Placental pericyte (primary cell): ENCODE data around the gene TXNRD3. TPM values are rescaled to one million over a fixed set of nuclear protein-coding genes. Genes with fewer than 3 reads are reported as not detected.

Source experiments
- small RNA-seq: library from RNA; depleted of rRNA; stranded (forward); fragments of <200 nt; gene quantifications from one replicate; pipeline ENCODE3, GENCODE V24; 2012; ENCODE audit warnings: low replicate concordance
- total RNA-seq: library from RNA; depleted of rRNA; stranded (reverse); fragments of >200 nt; gene quantifications from 2 replicates; pipeline ENCODE4 v1.2.3, GENCODE V29; 2012

TXNRD3 gene
- total RNA-seq = 5.3 and 11.2 TPM in 2 replicates

GRCh38 chr3:126654571-126655383 lies at the start of gene TXNRD3:
TSS of gene TXNRD3 (minus strand) at chr3:126655124.

GRCh38 chr3:126703512-126704493 lies 48.9 kb upstream of the TXNRD3 start, which contains the start of gene CHCHD6:
TSS of gene CHCHD6 (plus strand) at chr3:126704240. CDS start at chr3:126704313, 73 bp downstream.

GRCh38 chr3:126558336-126559071 lies 96.4 kb downstream of the TXNRD3 start, which contains the start of gene C3orf22:
TSS of gene C3orf22 (minus strand) at chr3:126558932. CDS start at chr3:126553390, 5,542 bp downstream.

Small RNA genes lying within 50 kb of the gene (small RNA-seq; reads per million reads assigned to genes)
- gene RNA5SP138 = not detected

Other genes with a start within 250 kb of the TXNRD3 start
- gene ZXDC, start 179.2 kb downstream of the TXNRD3 start, total RNA-seq = 26.7 and 33.2 TPM in 2 replicates
- gene UROC1, start 137.4 kb downstream of the TXNRD3 start, total RNA-seq = not detected in 2 replicates
- not detected in 2 replicates for gene CHST13, start 131.0 kb downstream of the TXNRD3 start, total RNA-seq
- gene C3orf22, start 96.2 kb downstream of the TXNRD3 start, total RNA-seq = not detected in 2 replicates
- 6.9 and 9.2 TPM in 2 replicates for gene CHCHD6, start 49.1 kb upstream of the TXNRD3 start, total RNA-seq